ENCODE measurements around the gene KLHL28.
A peak's percentile ranks its signal among the peaks of the same experiment; 100 is the strongest.

Gene KLHL28, protein sequence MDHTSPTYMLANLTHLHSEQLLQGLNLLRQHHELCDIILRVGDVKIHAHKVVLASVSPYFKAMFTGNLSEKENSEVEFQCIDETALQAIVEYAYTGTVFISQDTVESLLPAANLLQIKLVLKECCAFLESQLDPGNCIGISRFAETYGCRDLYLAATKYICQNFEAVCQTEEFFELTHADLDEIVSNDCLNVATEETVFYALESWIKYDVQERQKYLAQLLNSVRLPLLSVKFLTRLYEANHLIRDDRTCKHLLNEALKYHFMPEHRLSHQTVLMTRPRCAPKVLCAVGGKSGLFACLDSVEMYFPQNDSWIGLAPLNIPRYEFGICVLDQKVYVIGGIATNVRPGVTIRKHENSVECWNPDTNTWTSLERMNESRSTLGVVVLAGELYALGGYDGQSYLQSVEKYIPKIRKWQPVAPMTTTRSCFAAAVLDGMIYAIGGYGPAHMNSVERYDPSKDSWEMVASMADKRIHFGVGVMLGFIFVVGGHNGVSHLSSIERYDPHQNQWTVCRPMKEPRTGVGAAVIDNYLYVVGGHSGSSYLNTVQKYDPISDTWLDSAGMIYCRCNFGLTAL

DNA sequence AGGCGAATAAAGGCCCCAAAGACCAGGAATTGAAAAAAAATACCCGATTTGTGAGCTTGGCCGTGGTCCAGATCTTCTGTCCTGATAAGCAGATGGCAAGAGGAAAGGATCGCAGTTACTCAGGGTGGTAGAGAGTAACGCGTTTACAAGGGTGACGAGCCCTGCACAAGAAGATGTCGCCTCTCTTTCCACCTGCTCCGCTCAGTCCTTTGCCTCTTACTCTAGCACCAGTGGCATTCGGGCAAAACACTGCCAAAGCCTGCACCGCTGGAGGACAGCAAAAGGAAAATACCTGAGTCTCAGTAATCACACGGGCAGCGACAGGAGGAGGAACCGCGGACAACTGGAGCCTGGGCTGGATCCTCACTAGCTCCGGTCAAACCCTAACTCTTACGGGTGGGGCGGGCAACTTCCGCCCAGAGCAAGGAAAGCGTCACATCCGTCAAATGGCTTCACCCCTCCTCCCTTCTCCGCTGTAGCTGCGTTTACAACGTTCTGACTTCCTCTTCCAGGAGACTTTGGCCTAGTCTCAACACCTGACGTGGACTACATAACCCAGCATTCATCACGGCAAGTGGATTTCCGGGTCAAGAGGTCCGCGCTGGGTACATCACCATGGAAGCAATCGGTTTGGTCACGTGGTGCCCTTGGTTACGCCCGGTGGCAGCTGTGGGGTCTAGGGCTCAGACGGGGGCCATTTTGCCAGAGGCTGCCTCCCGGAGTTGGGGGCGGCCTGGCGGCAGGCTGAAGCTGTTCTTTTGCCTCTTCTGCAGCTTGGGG lies at the start of gene KLHL28, which contains the start of gene TOGARAM1:
Gene KLHL28, minus strand, starts transcription at position 394 of the 780 bp plus-strand sequence. CDS start 16,019 bp downstream, outside the sequence.
Gene TOGARAM1, plus strand, starts transcription at position 637 of the 780 bp plus-strand sequence. CDS start 232 bp downstream, outside the sequence.
- H3K4me3 ChIP-seq (ENCODE audit: low read depth, low read length), result peak within 1 kb of the TSS; percentile 85
- TF ChIP-seq, protein P1, sequence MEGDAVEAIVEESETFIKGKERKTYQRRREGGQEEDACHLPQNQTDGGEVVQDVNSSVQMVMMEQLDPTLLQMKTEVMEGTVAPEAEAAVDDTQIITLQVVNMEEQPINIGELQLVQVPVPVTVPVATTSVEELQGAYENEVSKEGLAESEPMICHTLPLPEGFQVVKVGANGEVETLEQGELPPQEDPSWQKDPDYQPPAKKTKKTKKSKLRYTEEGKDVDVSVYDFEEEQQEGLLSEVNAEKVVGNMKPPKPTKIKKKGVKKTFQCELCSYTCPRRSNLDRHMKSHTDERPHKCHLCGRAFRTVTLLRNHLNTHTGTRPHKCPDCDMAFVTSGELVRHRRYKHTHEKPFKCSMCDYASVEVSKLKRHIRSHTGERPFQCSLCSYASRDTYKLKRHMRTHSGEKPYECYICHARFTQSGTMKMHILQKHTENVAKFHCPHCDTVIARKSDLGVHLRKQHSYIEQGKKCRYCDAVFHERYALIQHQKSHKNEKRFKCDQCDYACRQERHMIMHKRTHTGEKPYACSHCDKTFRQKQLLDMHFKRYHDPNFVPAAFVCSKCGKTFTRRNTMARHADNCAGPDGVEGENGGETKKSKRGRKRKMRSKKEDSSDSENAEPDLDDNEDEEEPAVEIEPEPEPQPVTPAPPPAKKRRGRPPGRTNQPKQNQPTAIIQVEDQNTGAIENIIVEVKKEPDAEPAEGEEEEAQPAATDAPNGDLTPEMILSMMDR (IDR thresholded peaks at IDR 0.05; ENCODE audit: control insufficient read depth, extremely low read depth, insufficient read depth), result no peak
- peak; percentile 100 for DNase-seq (ENCODE audit: low read depth)

- TF ChIP-seq, protein P1 (IDR thresholded peaks at IDR 0.05; ENCODE audit: control insufficient read depth, extremely low read depth, insufficient read depth), result no peak
- peak; percentile 99 for DNase-seq (ENCODE audit: low read depth)
- no peak overlapping the region for H3K4me3 ChIP-seq (ENCODE audit: low read depth, low read length)
Measured at GRCh38 chr14:45003924-45004323, 42.2 kb upstream of the KLHL28 start.

DNA sequence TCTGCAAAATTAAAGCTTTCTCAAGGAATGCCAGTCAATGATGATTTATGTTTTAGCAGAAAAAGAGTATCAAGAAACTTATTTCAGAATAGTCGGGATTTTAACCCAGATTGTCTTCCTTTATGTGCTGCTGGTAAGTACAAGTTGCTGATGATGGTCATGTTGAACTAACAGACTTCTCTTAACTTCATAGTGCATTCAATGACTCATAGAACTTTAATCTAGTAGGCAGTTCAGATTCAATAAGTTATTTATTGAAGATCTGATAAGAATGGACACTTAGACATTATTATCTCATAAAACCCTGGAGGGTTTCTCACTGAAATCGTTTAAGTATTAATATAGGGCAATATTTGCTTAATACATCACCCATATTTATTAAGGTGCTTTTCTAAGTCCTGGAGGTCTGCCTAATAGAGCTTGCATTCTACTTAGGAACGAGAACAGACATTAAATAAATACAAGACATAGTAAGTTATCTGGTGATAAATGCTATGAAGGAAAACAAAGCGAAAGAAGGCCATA lies 34.1 kb upstream of the KLHL28 start:
- DNase-seq (ENCODE audit: low read depth), result peak; percentile 92
- H3K4me3 ChIP-seq (ENCODE audit: low read depth, low read length), result no peak overlapping the region
- TF ChIP-seq, protein P1 (IDR thresholded peaks at IDR 0.05; ENCODE audit: control insufficient read depth, extremely low read depth, insufficient read depth), result no peak

- no peak for DNase-seq (ENCODE audit: low read depth)
- TF ChIP-seq, protein P1 (IDR thresholded peaks at IDR 0.05; ENCODE audit: control insufficient read depth, extremely low read depth, insufficient read depth), result no peak
- H3K4me3 ChIP-seq (ENCODE audit: low read depth, low read length), result no peak overlapping the region
Measured at GRCh38 chr14:44995196-44995595, 33.4 kb upstream of the KLHL28 start.

DNA sequence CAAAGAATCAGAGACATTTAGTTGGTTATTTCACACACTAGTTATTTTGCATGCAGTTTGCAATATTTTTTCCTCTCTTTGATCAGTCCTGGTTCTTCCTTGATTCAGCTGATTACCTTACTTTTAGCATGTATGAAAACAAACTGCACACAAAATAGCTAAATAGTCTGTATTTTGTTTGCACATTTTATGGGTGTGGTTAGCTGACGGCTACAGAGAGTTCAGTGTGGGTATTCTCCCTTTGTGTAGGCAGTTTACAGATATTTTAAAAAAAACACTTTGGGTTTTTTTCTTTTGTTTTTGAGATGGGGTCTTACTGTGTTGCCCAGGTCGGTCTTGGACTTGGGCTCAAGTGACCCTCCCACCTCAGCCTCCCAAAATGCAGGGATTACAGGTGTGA lies 28.8 kb upstream of the KLHL28 start:
- DNase-seq (ENCODE audit: low read depth), result no peak
- H3K4me3 ChIP-seq (ENCODE audit: low read depth, low read length), result no peak overlapping the region
- TF ChIP-seq, protein P1 (IDR thresholded peaks at IDR 0.05; ENCODE audit: control insufficient read depth, extremely low read depth, insufficient read depth), result no peak
